K562 (cell line): Measurements from ENCODE around the gene TBRG1. TPM values are rescaled to one million over a fixed set of nuclear protein-coding genes. Genes with fewer than 3 reads are reported as not detected.

Experiments used
- ATAC-seq: fragments of 200-7000 bp; cut with Tn5 transposase; 3 replicates; pipeline ENCODE4 v1.9.1; 2020; ENCODE audit warnings: moderate library complexity
- BruUV-seq: library from RNA; stranded (reverse); fragments of 400-500 nt; replicated peaks from 2 replicates; lab custom pipeline; 2021; lab: Mats Ljungman, UMichigan
- CTCF ChIA-PET: fragments of 300-600 bp; formaldehyde crosslinking; extraction: SDS; loops from one replicate; lab custom pipeline; 2021; ENCODE audit warnings: low intra/inter-chr PET ratio; lab: Yijun Ruan, JAX
- POLR2A ChIA-PET: fragments of 300-600, 350-650 bp; sonication (Branson Sonifier 250); formaldehyde crosslinking; extraction: SDS; loops from one replicate; lab custom pipeline; 2021; ENCODE audit warnings: antibody characterized with exemption, inconsistent platforms; lab: Yijun Ruan, JAX
- DNase-seq, 4 experiments: peaks; one replicate each; pipeline versions ENCODE4 v3.0.0 to v3.0.0-alpha.2; 2011 to 2018; ENCODE audit warnings: low spot score in 3 of 4, mixed read lengths in 3 of 4; ENCODE audit errors: extremely low read depth in 1 of 4
- FAIRE-seq: peaks from 2 replicates; lab custom pipeline; 2011; peaks lifted over from hg19 to GRCh38; lab: Jason Lieb, UNC
- H2AFZ ChIP-seq: 2 replicates; pipeline ENCODE4 v1.6.0; 2011; ENCODE audit warnings: low read depth, low read length, control low read depth, inconsistent platforms
- H3K27ac ChIP-seq: fragments of 200-600 bp; 3 replicates; pipeline ENCODE4 v1.8.0; 2011; ENCODE audit warnings: low read depth, mild to moderate bottlenecking, control low read depth, inconsistent platforms, low read length, moderate library complexity, mixed read lengths; ENCODE audit errors: extremely low read depth
- H3K27me3 ChIP-seq, 2 experiments: fragments of 300-600 bp in 1 of 2; 2 replicates in 1 of 2; 3 replicates in 1 of 2; pipeline versions ENCODE4 v1.6.0 to v1.8.0; 2011; ENCODE audit warnings: inconsistent platforms in 2 of 2, low read length in 2 of 2, mild to moderate bottlenecking in 1 of 2, mixed read lengths in 1 of 2, moderate library complexity in 1 of 2; ENCODE audit not compliant: control insufficient read depth in 2 of 2, insufficient read depth in 2 of 2
- H3K36me3 ChIP-seq: fragments of 300-600 bp; 3 replicates; pipeline ENCODE4 v1.8.0; 2011; ENCODE audit warnings: mild to moderate bottlenecking, low read length, inconsistent platforms; ENCODE audit not compliant: control insufficient read depth, insufficient read depth
- H3K4me1 ChIP-seq, 2 experiments: fragments of 200-600 bp in 1 of 2; replicated peaks in 1 of 2; 2 replicates in 1 of 2; 3 replicates in 1 of 2; pipeline versions ENCODE4 v1.5.1 to v1.8.0; 2011; ENCODE audit warnings: inconsistent platforms in 2 of 2, low read length in 2 of 2, mild to moderate bottlenecking in 1 of 2, mixed read lengths in 1 of 2, moderate library complexity in 1 of 2; ENCODE audit not compliant: control insufficient read depth in 2 of 2, insufficient read depth in 2 of 2
- H3K4me2 ChIP-seq: 2 replicates; pipeline ENCODE4 v1.6.1; 2011; ENCODE audit warnings: low read length, control low read depth, inconsistent platforms, mixed read lengths; ENCODE audit not compliant: insufficient read depth
- H3K4me3 ChIP-seq: fragments of 200-600 bp; sonication (generic), shearing (Covaris generic); 2 replicates; pipeline ENCODE4 v1.5.1; 2016; ENCODE audit warnings: control low read depth, inconsistent platforms
- H3K79me2 ChIP-seq: fragments of 200-600 bp; 3 replicates; pipeline ENCODE4 v1.8.0; 2011; ENCODE audit warnings: low read length, inconsistent platforms; ENCODE audit not compliant: control insufficient read depth, insufficient read depth
- H3K9ac ChIP-seq, 2 experiments: 2 replicates each; pipeline versions ENCODE4 v1.6.0 to v1.6.1; 2011; ENCODE audit warnings: low read depth in 2 of 2, low read length in 2 of 2, control low read depth in 1 of 2, inconsistent platforms in 1 of 2, mild to moderate bottlenecking in 1 of 2, mixed read lengths in 1 of 2; ENCODE audit not compliant: insufficient read depth in 1 of 2
- H3K9me1 ChIP-seq: one replicate; pipeline ENCODE4 v1.6.0; 2011; ENCODE audit warnings: inconsistent platforms, mild to moderate bottlenecking, low read length, moderate library complexity; ENCODE audit not compliant: control insufficient read depth, insufficient read depth
- H3K9me3 ChIP-seq: replicated peaks from 2 replicates; pipeline ENCODE4 v1.5.1; 2011; ENCODE audit warnings: low read depth, low read length, inconsistent platforms; ENCODE audit not compliant: control insufficient read depth, insufficient read depth
- H4K20me1 ChIP-seq: replicated peaks from 2 replicates; pipeline ENCODE4 v1.6.1; 2011; ENCODE audit warnings: low read length, inconsistent platforms, mixed read lengths; ENCODE audit not compliant: control insufficient read depth, insufficient read depth
- CBX1 ChIP-seq: sonication (generic); IDR thresholded peaks from 2 replicates; pipeline ENCODE4 v1.6.1; 2016; ENCODE audit warnings: antibody characterized with exemption, low read depth, mild to moderate bottlenecking
- CCAR2 ChIP-seq: fragments of 200-400 bp; formaldehyde crosslinking; IDR thresholded peaks from 2 replicates; pipeline ENCODE4 v1.6.1; 2017; ENCODE audit warnings: mild to moderate bottlenecking, low read depth, low read length
- DACH1 ChIP-seq: fragments of 450-650 bp; IDR thresholded peaks from 2 replicates; pipeline ENCODE4 v1.6.1; 2018; ENCODE audit not compliant: partially characterized antibody
- ETV1 ChIP-seq: fragments of 450-650 bp; conservative IDR thresholded peaks from 2 replicates; pipeline ENCODE4 v1.6.1; 2016; ENCODE audit warnings: missing genetic modification characterization, control low read depth, low read depth, missing compliant biosample characterization
- FOXP1 ChIP-seq: sonication (generic); formaldehyde crosslinking; IDR thresholded peaks from 2 replicates; pipeline ENCODE4 v1.8.0; 2022; ENCODE audit warnings: mild to moderate bottlenecking, missing genetic modification reagents
- GTF2F1 ChIP-seq: IDR thresholded peaks from 2 replicates; pipeline ENCODE4 v1.6.1; 2011; ENCODE audit warnings: low read depth, low read length, improper control_type of control experiment
- KDM2B ChIP-seq: fragments of 250-450 bp; sonication (Bioruptor Pico); IDR thresholded peaks from 2 replicates; pipeline ENCODE4 v1.8.0; 2021; ENCODE audit warnings: mild to moderate bottlenecking, moderate library complexity
- PHB ChIP-seq: fragments of 250-450 bp; sonication (Bioruptor Pico); IDR thresholded peaks from 2 replicates; pipeline ENCODE4 v1.5.0; 2021
- PURB ChIP-seq: sonication (generic); formaldehyde crosslinking; IDR thresholded peaks from 2 replicates; pipeline ENCODE4 v1.9.0; 2021; ENCODE audit warnings: low read depth, mild to moderate bottlenecking, missing genetic modification reagents
- TAF9B ChIP-seq: fragments of 450-650 bp; IDR thresholded peaks from 2 replicates; pipeline ENCODE4 v1.6.1; 2018; ENCODE audit warnings: mild to moderate bottlenecking; ENCODE audit not compliant: partially characterized antibody
- ZNF347 ChIP-seq: fragments of 450-650 bp; formaldehyde crosslinking; IDR thresholded peaks from 2 replicates; pipeline ENCODE4 v1.4.0; 2020; ENCODE audit warnings: low read depth, mild to moderate bottlenecking, moderate library complexity
- ZNF76 ChIP-seq: fragments of 250-450 bp; sonication (Bioruptor Pico); IDR thresholded peaks from 2 replicates; pipeline ENCODE4 v1.4.0; 2020; ENCODE audit warnings: mild to moderate bottlenecking, moderate library complexity, borderline replicate concordance
- WGBS: fragments of 100-300 bp; shearing (Covaris generic); methylation state at CpG from one replicate; pipeline ENCODE4 v1.1.6; 2016; ENCODE audit warnings: low coverage, mixed read lengths; ENCODE audit not compliant: insufficient coverage; ENCODE audit errors: missing lambda C conversion rate; 5-methylcytosine and 5-hydroxymethylcytosine counted together
- in situ Hi-C: fragments of 300-500 bp; cut with MboI; formaldehyde crosslinking; loops from 4 replicates; pipeline ENCODE4 v1.15.0; 2018; ENCODE audit warnings: inconsistent platforms, mixed read lengths
- intact Hi-C: fragments of 100-400 bp; cut with micrococcal nuclease; formaldehyde crosslinking; loops from 2 replicates; pipeline ENCODE4 v1.14.2; 2022
- polyA plus RNA-seq, 8 experiments: library from polyadenylated mRNA; depleted of rRNA in 4 of 8; stranded (reverse) in 5 of 8; unstranded in 3 of 8; fragments of >200 nt; fragmentation: Nextera tagmentation in 2 of 8; fragmentation: Illumina TruSeq in 1 of 8; extraction: Ambion mirVana in 2 of 8; extraction: Trizol in 1 of 8; gene quantifications; 2 replicates each; pipeline versions ENCODE4 v1.2.1 to v1.2.3, GENCODE V29; 2011 to 2014; ENCODE audit warnings: inconsistent platforms in 1 of 8, missing spikeins in 1 of 8
- total RNA-seq, 7 experiments: library from RNA; depleted of rRNA in 6 of 7; stranded (reverse); fragments of >200 nt in 6 of 7; fragmentation: Illumina TruSeq in 2 of 7; extraction: Trizol in 2 of 7; gene quantifications; 2 replicates each; pipeline versions ENCODE4 v1.2.1 to v1.2.3, GENCODE V29; 2011 to 2021; ENCODE audit warnings: low replicate concordance in 1 of 7
- TF ChIP-seq, protein P1 (sequence below), 2 experiments: fragments of 250-450 bp in 1 of 2; fragments of 450-650 bp in 1 of 2; sonication (Bioruptor Pico) in 1 of 2; IDR thresholded peaks; 2 replicates each; pipeline versions ENCODE4 v1.6.1 to v1.8.0; 2016 to 2021; ENCODE audit warnings: mild to moderate bottlenecking in 2 of 2, moderate library complexity in 2 of 2, missing compliant biosample characterization in 1 of 2, missing genetic modification characterization in 1 of 2
- TF ChIP-seq, protein P2 (sequence below), 2 experiments: fragments of 450-650 bp; IDR thresholded peaks; 2 replicates each; pipeline ENCODE4 v1.6.1; 2016
- TF ChIP-seq, protein P3 (sequence below): fragments of 250-450 bp; sonication (Bioruptor Pico); IDR thresholded peaks from 2 replicates; pipeline ENCODE4 v1.4.0; 2020; ENCODE audit warnings: mild to moderate bottlenecking, moderate library complexity
- TF ChIP-seq, protein P4 (sequence below): fragments of 250-450 bp; sonication (Bioruptor Pico); IDR thresholded peaks from 2 replicates; pipeline ENCODE4 v1.8.0; 2022; ENCODE audit warnings: moderate library complexity, mild to moderate bottlenecking, inconsistent platforms
- TF ChIP-seq, protein P5 (sequence below): fragments of 250-450 bp; sonication (Bioruptor Pico); IDR thresholded peaks from 2 replicates; pipeline ENCODE4 v1.8.0; 2021; ENCODE audit warnings: moderate library complexity, mild to moderate bottlenecking, inconsistent platforms

Gene TBRG1
- total and polyA plus RNA-seq, 9 of the 15 experiments (the other 6 are each of a cell fraction or from before 2014, with no cell fraction given) = 8.7 to 30.0 (median 20.2) TPM

DNA sequence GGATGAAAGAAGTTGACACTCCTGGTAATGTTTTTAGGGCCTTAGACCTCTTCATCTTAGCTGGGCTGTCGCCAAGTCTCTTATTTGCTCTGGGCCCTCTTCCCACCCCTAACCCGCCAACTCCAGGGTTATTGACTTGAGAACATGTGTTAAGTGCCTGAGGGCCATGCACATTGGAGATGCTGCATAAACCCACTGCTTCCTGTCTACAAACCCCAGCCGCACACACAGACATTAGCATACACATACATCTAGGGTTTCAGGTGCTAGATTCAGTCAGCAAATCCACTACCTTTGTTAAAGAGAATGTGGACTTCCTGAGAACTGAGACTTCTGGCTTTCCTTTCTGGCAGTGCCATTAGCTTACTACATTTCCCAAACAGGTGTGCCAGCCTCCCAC, 10.6 kb upstream of the TBRG1 start:
- CTCF ChIA-PET = no interaction called here
- POLR2A ChIA-PET = interaction anchor here (0.6 kb wide), 1 partner anchor 10 kb away, joined by 4 read pairs; no protein-coding TSS in a partner anchor

More for the DNA sequence above, 10.6 kb upstream of the TBRG1 start:
- Histone ChIP-seq H2AFZ (no peak overlapping the region), H3K79me2 (no peaks in the 10 kb centered on the region), H3K9me1 (no peaks in the 10 kb centered on the region), H3K4me3 (no peak overlapping the region), H3K27ac (no peak overlapping the region), H4K20me1 (no peaks in the 10 kb centered on the region), H3K27me3 (peaks cover 3 to 23% of the 10 kb centered on the region in 2 experiments; a peak in 2 of 5 replicates), H3K9ac (no peak overlapping the region), H3K9me3 (no peaks in the 10 kb centered on the region), H3K36me3 (no peaks in the 10 kb centered on the region), H3K4me1 (peaks cover 0 to 1% of the 10 kb centered on the region in 2 experiments; a peak in 2 of 5 replicates), H3K4me2 (no peak overlapping the region)
- in situ Hi-C loops = no loop called here
- ATAC-seq = no peak
- no peak for DNase-seq
- WGBS = 28% methylated on average over 3 of the region's 3 CpGs
- intact Hi-C loops = no loop called here
- no peak for FAIRE-seq
- TF ChIP-seq TAF9B (no peak), PURB (CRISPR knock-in tag) (no peak), PHB (CRISPR knock-in tag) (no peak), ZNF347 (CRISPR knock-in tag) (no peak), CCAR2 (no peak), ZNF76 (CRISPR knock-in tag) (no peak), FOXP1 (no peak), GTF2F1 (no peak), KDM2B (CRISPR knock-in tag) (no peak), DACH1 (no peak), ETV1 (tag) (no peak), CBX1 (no peak)
- TF ChIP-seq, protein P1, sequence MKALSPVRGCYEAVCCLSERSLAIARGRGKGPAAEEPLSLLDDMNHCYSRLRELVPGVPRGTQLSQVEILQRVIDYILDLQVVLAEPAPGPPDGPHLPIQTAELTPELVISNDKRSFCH (CRISPR knock-in tag; IDR thresholded peaks at IDR 0.05) = no peak
- TF ChIP-seq, protein P1 (tag; IDR thresholded peaks at IDR 0.05) = no peak
- TF ChIP-seq, protein P2, sequence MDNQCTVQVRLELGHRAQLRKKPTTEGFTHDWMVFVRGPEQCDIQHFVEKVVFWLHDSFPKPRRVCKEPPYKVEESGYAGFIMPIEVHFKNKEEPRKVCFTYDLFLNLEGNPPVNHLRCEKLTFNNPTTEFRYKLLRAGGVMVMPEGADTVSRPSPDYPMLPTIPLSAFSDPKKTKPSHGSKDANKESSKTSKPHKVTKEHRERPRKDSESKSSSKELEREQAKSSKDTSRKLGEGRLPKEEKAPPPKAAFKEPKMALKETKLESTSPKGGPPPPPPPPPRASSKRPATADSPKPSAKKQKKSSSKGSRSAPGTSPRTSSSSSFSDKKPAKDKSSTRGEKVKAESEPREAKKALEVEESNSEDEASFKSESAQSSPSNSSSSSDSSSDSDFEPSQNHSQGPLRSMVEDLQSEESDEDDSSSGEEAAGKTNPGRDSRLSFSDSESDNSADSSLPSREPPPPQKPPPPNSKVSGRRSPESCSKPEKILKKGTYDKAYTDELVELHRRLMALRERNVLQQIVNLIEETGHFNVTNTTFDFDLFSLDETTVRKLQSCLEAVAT (IDR thresholded peaks at IDR 0.05) = no peak
- TF ChIP-seq, protein P3, sequence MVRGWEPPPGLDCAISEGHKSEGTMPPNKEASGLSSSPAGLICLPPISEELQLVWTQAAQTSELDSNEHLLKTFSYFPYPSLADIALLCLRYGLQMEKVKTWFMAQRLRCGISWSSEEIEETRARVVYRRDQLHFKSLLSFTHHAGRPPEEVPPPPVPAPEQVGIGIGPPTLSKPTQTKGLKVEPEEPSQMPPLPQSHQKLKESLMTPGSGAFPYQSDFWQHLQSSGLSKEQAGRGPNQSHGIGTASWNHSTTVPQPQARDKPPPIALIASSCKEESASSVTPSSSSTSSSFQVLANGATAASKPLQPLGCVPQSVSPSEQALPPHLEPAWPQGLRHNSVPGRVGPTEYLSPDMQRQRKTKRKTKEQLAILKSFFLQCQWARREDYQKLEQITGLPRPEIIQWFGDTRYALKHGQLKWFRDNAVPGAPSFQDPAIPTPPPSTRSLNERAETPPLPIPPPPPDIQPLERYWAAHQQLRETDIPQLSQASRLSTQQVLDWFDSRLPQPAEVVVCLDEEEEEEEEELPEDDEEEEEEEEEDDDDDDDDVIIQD (CRISPR knock-in tag) = no peak
- TF ChIP-seq, protein P4, sequence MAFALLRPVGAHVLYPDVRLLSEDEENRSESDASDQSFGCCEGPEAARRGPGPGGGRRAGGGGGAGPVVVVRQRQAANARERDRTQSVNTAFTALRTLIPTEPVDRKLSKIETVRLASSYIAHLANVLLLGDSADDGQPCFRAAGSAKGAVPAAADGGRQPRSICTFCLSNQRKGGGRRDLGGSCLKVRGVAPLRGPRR (CRISPR knock-in tag) = no peak
- TF ChIP-seq, protein P5, sequence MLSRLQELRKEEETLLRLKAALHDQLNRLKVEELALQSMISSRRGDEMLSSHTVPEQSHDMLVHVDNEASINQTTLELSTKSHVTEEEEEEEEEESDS (CRISPR knock-in tag) = no peak
- no TSS peak for BruUV-seq
